Endothelial cell of umbilical vein (primary cell): ENCODE results near the gene ALG12. TPM values are rescaled to one million over a fixed set of nuclear protein-coding genes. Genes with fewer than 3 reads are reported as not detected.

Experiments used
- BruUV-seq: library from RNA; stranded (reverse); fragments of 400-500 nt; replicated peaks from 2 replicates; lab custom pipeline; 2021; lab: Mats Ljungman, UMichigan
- CTCF ChIA-PET: fragments of 300-600, 350-600 bp; sonication (Branson Sonifier 250); formaldehyde crosslinking; loops from one replicate; lab custom pipeline; 2021; ENCODE audit warnings: antibody characterized with exemption, inconsistent platforms; lab: Charles Lee
- POLR2A ChIA-PET: fragments of 300-600, 350-600 bp; sonication (Branson Sonifier 250); formaldehyde crosslinking; loops from one replicate; lab custom pipeline; 2021; ENCODE audit warnings: antibody characterized with exemption, inconsistent platforms; lab: Charles Lee
- DNase-seq: peaks from one replicate; pipeline ENCODE4 v3.0.0-alpha.2; 2011; ENCODE audit warnings: low read depth, low spot score
- FAIRE-seq: peaks from 2 replicates; lab custom pipeline; 2011; peaks lifted over from hg19 to GRCh38; lab: Jason Lieb, UNC
- H2AFZ ChIP-seq: 2 replicates; pipeline ENCODE4 v1.6.0; 2012; ENCODE audit warnings: low read depth, low read length, control low read depth, inconsistent platforms
- H3K27ac ChIP-seq: 2 replicates; pipeline ENCODE4 v1.5.1; 2011; ENCODE audit warnings: low read depth, mild to moderate bottlenecking, control low read depth, low read length, moderate library complexity; ENCODE audit not compliant: insufficient read depth
- H3K27me3 ChIP-seq, 2 experiments: 2 replicates each; pipeline versions ENCODE4 v1.6.0 to v1.6.1; 2011; ENCODE audit warnings: low read length in 2 of 2, mixed read lengths in 1 of 2; ENCODE audit not compliant: control insufficient read depth in 2 of 2, insufficient read depth in 2 of 2
- H3K36me3 ChIP-seq, 2 experiments: 2 replicates in 1 of 2; 3 replicates in 1 of 2; pipeline ENCODE4 v1.5.1; 2011; ENCODE audit warnings: low read length in 2 of 2, mild to moderate bottlenecking in 1 of 2, moderate library complexity in 1 of 2; ENCODE audit not compliant: control insufficient read depth in 2 of 2, insufficient read depth in 2 of 2; ENCODE audit errors: extremely low read depth in 1 of 2
- H3K4me1 ChIP-seq: 3 replicates; pipeline ENCODE4 v1.5.1; 2011; ENCODE audit warnings: mild to moderate bottlenecking, low read length; ENCODE audit not compliant: control insufficient read depth, insufficient read depth; ENCODE audit errors: extremely low read depth
- H3K4me2 ChIP-seq: 2 replicates; pipeline ENCODE4 v1.6.1; 2011; ENCODE audit warnings: low read length, control low read depth, mixed read lengths; ENCODE audit not compliant: insufficient read depth
- H3K4me3 ChIP-seq, 3 experiments: fragments of 200-600 bp in 1 of 3; sonication (generic), shearing (Covaris generic) in 1 of 3; replicated peaks in 1 of 3; 2 replicates each; pipeline ENCODE4 v1.5.1; 2011 to 2016; ENCODE audit warnings: control low read depth in 3 of 3, low read length in 3 of 3, mild to moderate bottlenecking in 2 of 3, inconsistent platforms in 1 of 3, low read depth in 1 of 3, moderate library complexity in 1 of 3; ENCODE audit not compliant: insufficient read depth in 1 of 3
- H3K79me2 ChIP-seq: 2 replicates; pipeline ENCODE4 v1.6.0; 2012; ENCODE audit warnings: low read length, inconsistent platforms; ENCODE audit not compliant: control insufficient read depth, insufficient read depth
- H3K9ac ChIP-seq: replicated peaks from 2 replicates; pipeline ENCODE3; 2011; ENCODE audit warnings: low read length, control low read depth; ENCODE audit not compliant: insufficient read depth; ENCODE audit errors: extremely low read depth
- H3K9me1 ChIP-seq: replicated peaks from 3 replicates; pipeline ENCODE4 v1.6.0; 2011; ENCODE audit warnings: mild to moderate bottlenecking, low read length; ENCODE audit not compliant: control insufficient read depth, insufficient read depth; ENCODE audit errors: extremely low read depth
- H3K9me3 ChIP-seq: replicated peaks from 2 replicates; pipeline ENCODE4 v1.5.1; 2012; ENCODE audit warnings: low read length, inconsistent platforms; ENCODE audit not compliant: control insufficient read depth, insufficient read depth
- H4K20me1 ChIP-seq: replicated peaks from 2 replicates; pipeline ENCODE3; 2011; ENCODE audit warnings: mild to moderate bottlenecking, low read length; ENCODE audit not compliant: control insufficient read depth, insufficient read depth; ENCODE audit errors: extremely low read depth
- EZH2 ChIP-seq: IDR thresholded peaks from 2 replicates; pipeline ENCODE4 v1.6.1; 2012; ENCODE audit warnings: borderline replicate concordance, low read depth, mild to moderate bottlenecking, moderate library complexity, low read length, inconsistent platforms; ENCODE audit not compliant: severe bottlenecking
- FOS ChIP-seq: IDR thresholded peaks from 2 replicates; pipeline ENCODE4 v1.6.1; 2011; ENCODE audit warnings: mild to moderate bottlenecking, low read length, moderate library complexity, borderline replicate concordance; ENCODE audit not compliant: insufficient read depth
- GATA2 ChIP-seq: IDR thresholded peaks from 2 replicates; pipeline ENCODE4 v1.7.0; 2011; ENCODE audit warnings: low read depth, mild to moderate bottlenecking, moderate library complexity, mixed read lengths, low read length; ENCODE audit not compliant: insufficient read length, insufficient read depth
- JUN ChIP-seq: IDR thresholded peaks from 2 replicates; pipeline ENCODE4 v1.6.1; 2011; ENCODE audit warnings: borderline replicate concordance, low read depth; ENCODE audit not compliant: insufficient read length, insufficient read depth
- MYC ChIP-seq: IDR thresholded peaks from one replicate; pipeline ENCODE4 v1.6.1; 2011; ENCODE audit warnings: mild to moderate bottlenecking, low read depth, low read length
- POLR2A ChIP-seq: IDR thresholded peaks from 2 replicates; pipeline ENCODE4 v1.6.1; 2012; ENCODE audit warnings: low read depth, mild to moderate bottlenecking, control low read depth, low read length
- POLR2AphosphoS5 ChIP-seq: IDR thresholded peaks from 2 replicates; pipeline ENCODE4 v1.6.1; 2012; ENCODE audit warnings: low read depth, mild to moderate bottlenecking, control low read depth, low read length, moderate library complexity; ENCODE audit not compliant: insufficient read depth
- dilution Hi-C: fragments of 300-500 bp; cut with MboI; formaldehyde crosslinking; loops from one replicate; pipeline ENCODE4 v1.15.0; 2019; ENCODE audit warnings: low sequenced_read_pairs; ENCODE audit not compliant: extremely low pct_ligation_motif_present
- intact Hi-C: fragments of 100-400 bp; cut with micrococcal nuclease; formaldehyde crosslinking; loops from one replicate; pipeline ENCODE4 v1.10.0; 2022
- polyA plus RNA-seq, 4 experiments: library from polyadenylated mRNA; depleted of rRNA in 3 of 4; stranded (reverse) in 3 of 4; unstranded in 1 of 4; fragments of >200 nt; gene quantifications; 2 replicates each; pipeline versions ENCODE4 v1.2.1 to v1.2.3, GENCODE V29; 2011 to 2012; ENCODE audit warnings: missing spikeins in 1 of 4
- total RNA-seq: library from RNA; stranded (reverse); gene quantifications from 2 replicates; pipeline ENCODE4 v1.2.3, GENCODE V29; 2021
- TF ChIP-seq, protein P1 (sequence below), 2 donors: IDR thresholded peaks; 1 replicate in 1 of 2; 2 replicates in 1 of 2; pipeline ENCODE4 v1.5.1; 2011; ENCODE audit warnings: low read length in 2 of 2, mild to moderate bottlenecking in 2 of 2, moderate library complexity in 2 of 2, control low read depth in 1 of 2, inconsistent platforms in 1 of 2, low read depth in 1 of 2; ENCODE audit not compliant: insufficient read depth in 1 of 2; ENCODE audit errors: extremely low read depth in 1 of 2
- TF ChIP-seq, protein P2 (sequence below): IDR thresholded peaks from 2 replicates; pipeline ENCODE4 v1.6.1; 2011; ENCODE audit not compliant: insufficient read depth, insufficient read length

The ALG12 gene
- total and polyA plus RNA-seq, 2 donors (not counting 3 experiments of a cell fraction or from before 2014, with no cell fraction given), result 14.6 to 18.0 TPM

DNA sequence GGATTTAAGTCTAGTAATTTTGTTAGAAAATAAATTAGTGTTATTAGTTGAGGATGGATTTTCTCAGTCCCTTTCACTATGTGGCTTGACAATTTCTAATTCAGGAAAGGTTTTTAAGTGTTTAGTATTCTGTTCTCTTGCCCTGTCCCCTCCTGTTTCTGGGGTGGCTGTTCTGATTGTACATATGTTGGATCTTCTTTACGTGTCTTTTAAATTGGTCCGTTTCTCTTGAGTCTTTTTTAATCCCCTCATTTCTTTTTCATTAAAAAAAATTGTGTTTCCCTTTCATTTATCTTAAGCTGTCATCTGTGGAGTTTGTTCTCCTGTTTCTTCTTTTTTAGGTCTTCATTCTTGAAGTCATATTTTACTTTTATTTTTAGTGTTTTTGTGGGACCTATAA lies 52.1 kb downstream of the ALG12 start:
- peaks cover 3% of the 10 kb centered on the region for H4K20me1 ChIP-seq
- H3K27me3 ChIP-seq, result no peaks in the 10 kb centered on the region
- no peak for DNase-seq
- BruUV-seq, result no TSS peak
- H3K4me2 ChIP-seq, result no peak overlapping the region
- dilution Hi-C loops, result no loop called here
- H2AFZ ChIP-seq, result no peak overlapping the region
- H3K9me1 ChIP-seq, result no peaks in the 10 kb centered on the region
- no peak overlapping the region for H3K27ac ChIP-seq
- ChIA-PET CTCF (no interaction called here), POLR2A (no interaction called here)
- no peaks in the 10 kb centered on the region for H3K36me3 ChIP-seq
- H3K9ac ChIP-seq, result no peak overlapping the region
- FAIRE-seq, result no peak
- no peaks in the 10 kb centered on the region for H3K4me1 ChIP-seq
- intact Hi-C loops, result no loop called here
- no peaks in the 10 kb centered on the region for H3K9me3 ChIP-seq
- no peak overlapping the region for H3K4me3 ChIP-seq
- H3K79me2 ChIP-seq, result peaks cover 97% of the 10 kb centered on the region
- no peak for TF ChIP-seq EZH2
- no peak for TF ChIP-seq POLR2AphosphoS5
- TF ChIP-seq, protein P1, sequence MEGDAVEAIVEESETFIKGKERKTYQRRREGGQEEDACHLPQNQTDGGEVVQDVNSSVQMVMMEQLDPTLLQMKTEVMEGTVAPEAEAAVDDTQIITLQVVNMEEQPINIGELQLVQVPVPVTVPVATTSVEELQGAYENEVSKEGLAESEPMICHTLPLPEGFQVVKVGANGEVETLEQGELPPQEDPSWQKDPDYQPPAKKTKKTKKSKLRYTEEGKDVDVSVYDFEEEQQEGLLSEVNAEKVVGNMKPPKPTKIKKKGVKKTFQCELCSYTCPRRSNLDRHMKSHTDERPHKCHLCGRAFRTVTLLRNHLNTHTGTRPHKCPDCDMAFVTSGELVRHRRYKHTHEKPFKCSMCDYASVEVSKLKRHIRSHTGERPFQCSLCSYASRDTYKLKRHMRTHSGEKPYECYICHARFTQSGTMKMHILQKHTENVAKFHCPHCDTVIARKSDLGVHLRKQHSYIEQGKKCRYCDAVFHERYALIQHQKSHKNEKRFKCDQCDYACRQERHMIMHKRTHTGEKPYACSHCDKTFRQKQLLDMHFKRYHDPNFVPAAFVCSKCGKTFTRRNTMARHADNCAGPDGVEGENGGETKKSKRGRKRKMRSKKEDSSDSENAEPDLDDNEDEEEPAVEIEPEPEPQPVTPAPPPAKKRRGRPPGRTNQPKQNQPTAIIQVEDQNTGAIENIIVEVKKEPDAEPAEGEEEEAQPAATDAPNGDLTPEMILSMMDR (IDR thresholded peaks at IDR 0.05; ENCODE audit: extremely low read depth in 1 of 2, insufficient read depth in 1 of 2, low read depth in 1 of 2, low read length in 2 of 2), result no peak
- TF ChIP-seq, protein P2, sequence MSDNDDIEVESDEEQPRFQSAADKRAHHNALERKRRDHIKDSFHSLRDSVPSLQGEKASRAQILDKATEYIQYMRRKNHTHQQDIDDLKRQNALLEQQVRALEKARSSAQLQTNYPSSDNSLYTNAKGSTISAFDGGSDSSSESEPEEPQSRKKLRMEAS, result no peak

DNA sequence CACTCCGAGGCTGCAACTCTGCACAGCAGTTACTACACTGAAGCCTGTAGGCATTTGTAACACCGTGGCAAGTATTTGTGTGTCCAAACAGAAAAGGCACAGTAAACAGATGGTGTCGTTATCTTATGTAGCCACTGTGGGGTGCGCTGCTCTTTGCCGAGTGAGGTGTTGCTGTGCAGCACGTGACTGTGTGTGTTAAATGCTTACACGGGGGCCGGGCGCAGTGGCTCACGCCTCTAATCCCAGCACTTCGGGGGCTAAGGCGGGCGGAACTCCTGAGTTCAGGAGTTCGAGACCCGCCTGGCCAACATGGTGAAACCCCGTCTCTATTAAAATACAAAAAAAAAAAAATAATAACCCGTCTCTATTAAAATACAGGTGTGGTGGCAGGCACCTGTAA lies 53.1 kb downstream of the ALG12 start:
- no peak overlapping the region for H3K4me2 ChIP-seq
- dilution Hi-C loops (no loop called here), intact Hi-C loops (no loop called here)
- FAIRE-seq (no peak), DNase-seq (no peak)
- H3K36me3 ChIP-seq, result no peaks in the 10 kb centered on the region
- ChIA-PET CTCF (no interaction called here), POLR2A (no interaction called here)
- H3K27me3 ChIP-seq, result no peaks in the 10 kb centered on the region
- H3K79me2 ChIP-seq, result peaks cover 97% of the 10 kb centered on the region
- H3K9ac ChIP-seq, result no peak overlapping the region
- H3K9me1 ChIP-seq, result no peaks in the 10 kb centered on the region
- no peak overlapping the region for H3K4me3 ChIP-seq
- no peaks in the 10 kb centered on the region for H3K9me3 ChIP-seq
- TF ChIP-seq MYC, result no peak
- TF ChIP-seq EZH2, result no peak
- TF ChIP-seq, protein P1 (IDR thresholded peaks at IDR 0.05; ENCODE audit: extremely low read depth in 1 of 2, insufficient read depth in 1 of 2, low read depth in 1 of 2, low read length in 2 of 2), result no peak
- no peak for TF ChIP-seq JUN
- TF ChIP-seq, protein P2, result no peak
- TF ChIP-seq POLR2A, result no peak
- TF ChIP-seq POLR2AphosphoS5, result no peak
- no peak for TF ChIP-seq GATA2
- no peak for TF ChIP-seq FOS
- H4K20me1 ChIP-seq, result peaks cover 3% of the 10 kb centered on the region
- no peak overlapping the region for H2AFZ ChIP-seq
- H3K4me1 ChIP-seq, result no peaks in the 10 kb centered on the region
- BruUV-seq, result no TSS peak
- H3K27ac ChIP-seq, result no peak overlapping the region
